HepG2 (cell line): Measurements from ENCODE around the gene ROBO2. TPM values are rescaled to one million over a fixed set of nuclear protein-coding genes. Genes with fewer than 3 reads are reported as not detected.

ENCODE experiments used
- ATAC-seq: fragments of 200-7000 bp; cut with Tn5 transposase; 3 replicates; pipeline ENCODE4 v1.9.1; 2020; ENCODE audit warnings: mild to moderate bottlenecking, moderate library complexity
- BruUV-seq: library from RNA; stranded (reverse); fragments of 400-500 nt; replicated peaks from 2 replicates; lab custom pipeline; 2021; lab: Mats Ljungman, UMichigan
- CTCF ChIA-PET: fragments of 300-600 bp; formaldehyde crosslinking; extraction: SDS; loops from one replicate; lab custom pipeline; 2021; ENCODE audit warnings: low total read pairs, inconsistent platforms, low intra/inter-chr PET ratio; lab: Yijun Ruan, JAX
- POLR2A ChIA-PET: fragments of 350-600 bp; sonication (Branson Sonifier 250); formaldehyde crosslinking; loops from one replicate; lab custom pipeline; 2020; ENCODE audit warnings: antibody characterized with exemption, inconsistent platforms; lab: Yijun Ruan, JAX
- DNase-seq: peaks from one replicate; pipeline ENCODE4 v3.0.0-alpha.2; 2015; ENCODE audit warnings: low spot score
- FAIRE-seq: peaks from 3 replicates; lab custom pipeline; 2011; peaks lifted over from hg19 to GRCh38; lab: Jason Lieb, UNC
- H2AFZ ChIP-seq: one replicate; pipeline ENCODE4 v1.6.1; 2011; ENCODE audit warnings: low read length, inconsistent platforms
- H3K27ac ChIP-seq: fragments of 300-600 bp; 3 replicates; pipeline ENCODE4 v1.8.0; 2011; ENCODE audit warnings: mixed run types, mild to moderate bottlenecking, mixed read lengths, low read length, inconsistent platforms; ENCODE audit not compliant: insufficient read depth; ENCODE audit errors: extremely low read length
- H3K27me3 ChIP-seq, 2 experiments: fragments of 200-600 bp in 1 of 2; 2 replicates in 1 of 2; 3 replicates in 1 of 2; pipeline versions ENCODE4 v1.6.0 to v1.8.0; 2011; ENCODE audit warnings: low read length in 2 of 2, mild to moderate bottlenecking in 2 of 2, moderate library complexity in 2 of 2, inconsistent platforms in 1 of 2; ENCODE audit not compliant: insufficient read depth in 2 of 2, control insufficient read depth in 1 of 2
- H3K36me3 ChIP-seq, 2 experiments: fragments of 200-600 bp in 1 of 2; replicated peaks in 1 of 2; 2 replicates in 1 of 2; 3 replicates in 1 of 2; pipeline versions ENCODE4 v1.5.1 to v1.8.0; 2011; ENCODE audit warnings: low read length in 2 of 2, inconsistent platforms in 1 of 2; ENCODE audit not compliant: insufficient read depth in 2 of 2, control insufficient read depth in 1 of 2
- H3K4me1 ChIP-seq: 2 replicates; pipeline ENCODE4 v1.5.1; 2012; ENCODE audit warnings: low read length, inconsistent platforms; ENCODE audit not compliant: insufficient read depth
- H3K4me2 ChIP-seq: 2 replicates; pipeline ENCODE4 v1.6.0; 2011; ENCODE audit warnings: low read depth, low read length, inconsistent platforms
- H3K4me3 ChIP-seq, 3 experiments: fragments of 200-600 bp in 1 of 3; sonication (generic), shearing (Covaris generic) in 1 of 3; replicated peaks in 1 of 3; 2 replicates each; pipeline ENCODE4 v1.5.1; 2011 to 2016; ENCODE audit warnings: low read length in 3 of 3, inconsistent platforms in 2 of 3, low read depth in 2 of 3, mild to moderate bottlenecking in 2 of 3, control low read depth in 1 of 3, mixed read lengths in 1 of 3; ENCODE audit not compliant: insufficient read depth in 1 of 3
- H3K79me2 ChIP-seq: one replicate; pipeline ENCODE4 v1.6.1; 2011; ENCODE audit warnings: low read length, inconsistent platforms; ENCODE audit not compliant: insufficient read depth
- H3K9ac ChIP-seq: 2 replicates; pipeline ENCODE4 v1.6.0; 2011; ENCODE audit warnings: mild to moderate bottlenecking, low read depth, low read length, inconsistent platforms; ENCODE audit not compliant: insufficient read depth
- H3K9me3 ChIP-seq: 2 replicates; pipeline ENCODE4 v1.5.1; 2012; ENCODE audit warnings: mild to moderate bottlenecking, low read length
- H4K20me1 ChIP-seq: 2 replicates; pipeline ENCODE4 v1.6.0; 2011; ENCODE audit warnings: inconsistent platforms, mild to moderate bottlenecking, low read length, moderate library complexity; ENCODE audit not compliant: insufficient read depth
- CREB3 ChIP-seq: sonication (generic); formaldehyde crosslinking; IDR thresholded peaks from 2 replicates; pipeline ENCODE4 v1.5.0; 2020; ENCODE audit warnings: missing genetic modification reagents
- HDAC1 ChIP-seq: sonication (generic); formaldehyde crosslinking; IDR thresholded peaks from 2 replicates; pipeline ENCODE4 v1.5.1; 2020; ENCODE audit warnings: mild to moderate bottlenecking, missing genetic modification reagents
- HMG20A ChIP-seq: IDR thresholded peaks from 2 replicates; pipeline ENCODE4 v1.6.1; 2016; ENCODE audit warnings: borderline replicate concordance
- ZBTB10 ChIP-seq: sonication (generic); formaldehyde crosslinking; IDR thresholded peaks from 2 replicates; pipeline ENCODE4 v1.4.0; 2020; ENCODE audit warnings: missing genetic modification reagents, borderline replicate concordance
- ZBTB39 ChIP-seq: sonication (generic); formaldehyde crosslinking; IDR thresholded peaks from 2 replicates; pipeline ENCODE4 v1.5.0; 2020; ENCODE audit warnings: missing genetic modification reagents
- ZNF20 ChIP-seq: sonication (generic); formaldehyde crosslinking; IDR thresholded peaks from 2 replicates; pipeline ENCODE4 v1.4.0; 2020; ENCODE audit warnings: mild to moderate bottlenecking, moderate library complexity, missing genetic modification reagents
- ZNF280D ChIP-seq: sonication (generic); formaldehyde crosslinking; IDR thresholded peaks from 2 replicates; pipeline ENCODE4 v1.5.1; 2020; ENCODE audit warnings: mild to moderate bottlenecking, missing genetic modification reagents
- ZNF33A ChIP-seq: sonication (generic); formaldehyde crosslinking; IDR thresholded peaks from 2 replicates; pipeline ENCODE4 v1.5.1; 2020; ENCODE audit warnings: missing genetic modification reagents, mild to moderate bottlenecking, moderate library complexity, borderline replicate concordance
- ZNF414 ChIP-seq: sonication (generic); formaldehyde crosslinking; IDR thresholded peaks from 2 replicates; pipeline ENCODE4 v1.5.0; 2020; ENCODE audit warnings: missing genetic modification reagents
- WGBS: methylation state at CpG from one replicate; pipeline ENCODE4 v1.1.6; 2017; ENCODE audit warnings: low lambda C conversion rate; 5-methylcytosine and 5-hydroxymethylcytosine counted together
- in situ Hi-C: cut with HindIII; loops from 2 replicates; pipeline ENCODE4 v1.10.0; 2017; ENCODE audit warnings: low pct_unique_long_range_greater_than_20kb; ENCODE audit not compliant: extremely low pct_ligation_motif_present
- intact Hi-C: fragments of 100-400 bp; cut with micrococcal nuclease; formaldehyde crosslinking; loops from one replicate; pipeline ENCODE4 v1.10.0; 2022; ENCODE audit not compliant: unreplicated experiment
- polyA plus RNA-seq, 8 experiments: library from polyadenylated mRNA; depleted of rRNA in 3 of 8; stranded (reverse) in 7 of 8; unstranded in 1 of 8; fragments of >200 nt; fragmentation: Illumina TruSeq in 4 of 8; extraction: Trizol in 4 of 8; gene quantifications; 2 replicates each; pipeline versions ENCODE4 v1.2.1 to v1.2.3, GENCODE V29; 2011 to 2016; ENCODE audit warnings: low read depth in 4 of 8, missing spikeins in 1 of 8, mixed read lengths in 1 of 8; ENCODE audit not compliant: insufficient read depth in 1 of 8
- total RNA-seq, 5 experiments: library from RNA; depleted of rRNA; stranded (reverse); fragments of >200 nt; fragmentation: Illumina TruSeq; extraction: Trizol; gene quantifications; 2 replicates each; pipeline ENCODE4 v1.2.3, GENCODE V29; 2016; ENCODE audit warnings: low read depth in 1 of 5

Gene ROBO2
- total and polyA plus RNA-seq, 2 of the 13 experiments (the other 11 are each of a cell fraction or from before 2014, with no cell fraction given), result not detected

GRCh38 chr3:77370413-77370812, 330.5 kb downstream of the ROBO2 start:
- WGBS, result under 1% methylated on average over 5 of the region's 5 CpGs
- DNase-seq, result no peak
- Histone ChIP-seq H3K79me2 (no peaks in the 10 kb centered on the region), H3K36me3 (no peaks in the 10 kb centered on the region), H3K4me2 (no peak overlapping the region), H2AFZ (no peak overlapping the region), H3K27me3 (no peaks in the 10 kb centered on the region), H3K9me3 (no peaks in the 10 kb centered on the region), H3K27ac (no peak overlapping the region), H3K4me3 (no peak overlapping the region), H3K9ac (no peak overlapping the region), H4K20me1 (no peaks in the 10 kb centered on the region), H3K4me1 (no peaks in the 10 kb centered on the region)
- ChIA-PET POLR2A (no interaction called here), CTCF (no interaction called here)
- intact Hi-C loops, result no loop called here
- FAIRE-seq, result no peak
- BruUV-seq, result no TSS peak
- in situ Hi-C loops, result no loop called here
- no peak for ATAC-seq
- no peak for TF ChIP-seq ZNF414 (CRISPR knock-in tag)
- no peak for TF ChIP-seq ZBTB10 (CRISPR knock-in tag)
- TF ChIP-seq ZNF280D (CRISPR knock-in tag), result no peak
- TF ChIP-seq HMG20A, result no peak
- TF ChIP-seq HDAC1, result no peak
- no peak for TF ChIP-seq ZNF20 (CRISPR knock-in tag)
- TF ChIP-seq CREB3 (CRISPR knock-in tag), result no peak
- TF ChIP-seq ZBTB39, result no peak
- no peak for TF ChIP-seq ZNF33A (CRISPR knock-in tag)
